Erythroblast (primary cell): Measurements from ENCODE around the gene OTULIN.

Experiments used
- DNase-seq, 2 experiments: peaks; one replicate each; lab custom pipeline; 2025; lab: John Stamatoyannopoulos, UW
- GATA1 ChIP-seq: IDR thresholded peaks from 2 replicates; pipeline ENCODE4 v1.6.1; 2011; ENCODE audit warnings: low read depth, mild to moderate bottlenecking, control low read depth, low read length, moderate library complexity
- POLR2A ChIP-seq: IDR thresholded peaks from 2 replicates; pipeline ENCODE4 v1.6.1; 2011; ENCODE audit warnings: mild to moderate bottlenecking, low read length

The OTULIN gene

GRCh38 chr5:14726066-14726838 lies 61.7 kb downstream of the OTULIN start:
- DNase-seq, result no peak

GRCh38 chr5:14727428-14727865 lies 62.9 kb downstream of the OTULIN start:
- TF ChIP-seq GATA1 (no peak), POLR2A (no peak)
- DNase-seq, result peak; percentile 70 to 87

More at GRCh38 chr5:14726066-14726838, 61.7 kb downstream of the OTULIN start:
- no peak for TF ChIP-seq GATA1
- TF ChIP-seq POLR2A, result no peak

GRCh38 chr5:14727928-14728458 lies 63.5 kb downstream of the OTULIN start:
- DNase-seq, result no peak
- no peak for TF ChIP-seq GATA1
- no peak for TF ChIP-seq POLR2A

- no peak for TF ChIP-seq POLR2A
- TF ChIP-seq GATA1, result no peak
- DNase-seq, result no peak
Observed at GRCh38 chr5:14728459-14728938, 64.0 kb downstream of the OTULIN start.

GRCh38 chr5:14729448-14730385 lies 65.2 kb downstream of the OTULIN start:
- no peak for TF ChIP-seq POLR2A
- no peak for TF ChIP-seq GATA1

GRCh38 chr5:14730466-14730865 lies 65.9 kb downstream of the OTULIN start:
- no peak for DNase-seq
- TF ChIP-seq POLR2A (no peak), GATA1 (no peak)

More at GRCh38 chr5:14729448-14730385, 65.2 kb downstream of the OTULIN start:
- DNase-seq, result no peak

- TF ChIP-seq GATA1 (no peak), POLR2A (no peak)
- DNase-seq, result no peak
Observed at GRCh38 chr5:14730881-14731280, 66.4 kb downstream of the OTULIN start.

GRCh38 chr5:14732991-14733390 lies 68.5 kb downstream of the OTULIN start:
- no peak for DNase-seq

GRCh38 chr5:14733661-14734060 lies 69.1 kb downstream of the OTULIN start:
- TF ChIP-seq GATA1 (no peak), POLR2A (no peak)

More at GRCh38 chr5:14732991-14733390, 68.5 kb downstream of the OTULIN start:
- TF ChIP-seq POLR2A, result no peak
- TF ChIP-seq GATA1, result no peak

GRCh38 chr5:14734396-14734795 lies 69.9 kb downstream of the OTULIN start:
- TF ChIP-seq GATA1 (no peak), POLR2A (no peak)
- no peak for DNase-seq

More at GRCh38 chr5:14733661-14734060, 69.1 kb downstream of the OTULIN start:
- DNase-seq, result no peak

GRCh38 chr5:14735944-14736343 lies 71.4 kb downstream of the OTULIN start:
- no peak for DNase-seq
- TF ChIP-seq GATA1 (no peak), POLR2A (no peak)

GRCh38 chr5:14737291-14737690 lies 72.8 kb downstream of the OTULIN start:
- DNase-seq, result no peak
- TF ChIP-seq GATA1 (no peak), POLR2A (no peak)

- TF ChIP-seq GATA1, result no peak
- TF ChIP-seq POLR2A, result no peak
- no peak for DNase-seq
Observed at GRCh38 chr5:14738050-14738449, 73.5 kb downstream of the OTULIN start.

- DNase-seq, result no peak
- TF ChIP-seq POLR2A (no peak), GATA1 (no peak)
Observed at GRCh38 chr5:14739538-14739937, 75.0 kb downstream of the OTULIN start.
